GM19025 (cell line): ENCODE measurements around the gene PIK3R3.

Experiments
- ATAC-seq: cut with Tn5 transposase; IDR thresholded peaks from one replicate; pipeline ENCODE4 v1.9.1; 2021; ENCODE audit warnings: mild to moderate bottlenecking, low read depth, moderate library complexity; ENCODE audit not compliant: unreplicated experiment

PIK3R3 gene

DNA sequence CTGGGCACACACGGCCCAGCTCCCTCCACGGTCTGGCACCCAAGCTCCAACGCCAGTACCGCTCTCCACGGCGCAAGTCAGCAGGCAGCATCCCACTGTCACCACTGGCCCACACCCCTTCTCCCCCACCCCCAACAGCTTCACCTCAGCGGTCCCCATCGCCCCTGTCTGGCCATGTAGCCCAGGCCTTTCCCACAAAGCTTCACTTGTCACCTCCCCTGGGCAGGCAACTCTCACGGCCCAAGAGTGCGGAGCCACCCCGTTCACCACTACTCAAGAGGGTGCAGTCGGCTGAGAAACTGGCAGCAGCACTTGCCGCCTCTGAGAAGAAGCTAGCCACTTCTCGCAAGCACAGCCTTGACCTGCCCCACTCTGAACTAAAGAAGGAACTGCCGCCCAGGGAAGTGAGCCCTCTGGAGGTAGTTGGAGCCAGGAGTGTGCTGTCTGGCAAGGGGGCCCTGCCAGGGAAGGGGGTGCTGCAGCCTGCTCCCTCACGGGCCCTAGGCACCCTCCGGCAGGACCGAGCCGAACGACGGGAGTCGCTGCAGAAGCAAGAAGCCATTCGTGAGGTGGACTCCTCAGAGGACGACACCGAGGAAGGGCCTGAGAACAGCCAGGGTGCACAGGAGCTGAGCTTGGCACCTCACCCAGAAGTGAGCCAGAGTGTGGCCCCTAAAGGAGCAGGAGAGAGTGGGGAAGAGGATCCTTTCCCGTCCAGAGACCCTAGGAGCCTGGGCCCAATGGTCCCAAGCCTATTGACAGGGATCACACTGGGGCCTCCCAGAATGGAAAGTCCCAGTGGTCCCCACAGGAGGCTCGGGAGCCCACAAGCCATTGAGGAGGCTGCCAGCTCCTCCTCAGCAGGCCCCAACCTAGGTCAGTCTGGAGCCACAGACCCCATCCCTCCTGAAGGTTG, 97.6 kb downstream of the PIK3R3 start:
- ATAC-seq: no peak

DNA sequence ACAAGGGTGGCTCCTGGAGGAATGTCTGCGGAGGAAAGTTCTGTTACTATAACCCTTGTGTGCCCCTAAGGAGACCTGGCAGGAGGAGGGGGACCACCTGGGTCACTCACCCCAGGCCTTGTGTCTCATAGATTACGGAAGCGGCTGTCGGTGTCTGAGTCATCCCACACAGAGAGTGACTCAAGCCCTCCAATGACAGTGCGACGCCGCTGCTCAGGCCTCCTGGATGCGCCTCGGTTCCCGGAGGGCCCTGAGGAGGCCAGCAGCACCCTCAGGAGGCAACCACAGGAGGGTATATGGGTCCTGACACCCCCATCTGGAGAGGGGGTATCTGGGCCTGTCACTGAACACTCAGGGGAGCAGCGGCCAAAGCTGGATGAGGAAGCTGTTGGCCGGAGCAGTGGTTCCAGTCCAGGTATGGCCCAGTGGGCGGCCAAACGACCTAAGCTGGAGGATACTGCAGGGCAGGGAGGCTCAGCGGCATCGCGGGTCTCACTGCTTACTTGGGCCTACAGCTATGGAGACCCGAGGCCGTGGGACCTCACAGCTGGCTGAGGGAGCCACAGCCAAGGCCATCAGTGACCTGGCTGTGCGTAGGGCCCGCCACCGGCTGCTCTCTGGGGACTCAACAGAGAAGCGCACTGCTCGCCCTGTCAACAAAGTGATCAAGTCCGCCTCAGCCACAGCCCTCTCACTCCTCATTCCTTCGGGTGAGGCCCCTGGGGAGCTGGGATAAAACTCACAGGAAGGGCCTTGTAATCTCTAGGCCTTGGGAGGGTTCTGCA, 101.4 kb downstream of the PIK3R3 start:
- ATAC-seq: no peak

DNA sequence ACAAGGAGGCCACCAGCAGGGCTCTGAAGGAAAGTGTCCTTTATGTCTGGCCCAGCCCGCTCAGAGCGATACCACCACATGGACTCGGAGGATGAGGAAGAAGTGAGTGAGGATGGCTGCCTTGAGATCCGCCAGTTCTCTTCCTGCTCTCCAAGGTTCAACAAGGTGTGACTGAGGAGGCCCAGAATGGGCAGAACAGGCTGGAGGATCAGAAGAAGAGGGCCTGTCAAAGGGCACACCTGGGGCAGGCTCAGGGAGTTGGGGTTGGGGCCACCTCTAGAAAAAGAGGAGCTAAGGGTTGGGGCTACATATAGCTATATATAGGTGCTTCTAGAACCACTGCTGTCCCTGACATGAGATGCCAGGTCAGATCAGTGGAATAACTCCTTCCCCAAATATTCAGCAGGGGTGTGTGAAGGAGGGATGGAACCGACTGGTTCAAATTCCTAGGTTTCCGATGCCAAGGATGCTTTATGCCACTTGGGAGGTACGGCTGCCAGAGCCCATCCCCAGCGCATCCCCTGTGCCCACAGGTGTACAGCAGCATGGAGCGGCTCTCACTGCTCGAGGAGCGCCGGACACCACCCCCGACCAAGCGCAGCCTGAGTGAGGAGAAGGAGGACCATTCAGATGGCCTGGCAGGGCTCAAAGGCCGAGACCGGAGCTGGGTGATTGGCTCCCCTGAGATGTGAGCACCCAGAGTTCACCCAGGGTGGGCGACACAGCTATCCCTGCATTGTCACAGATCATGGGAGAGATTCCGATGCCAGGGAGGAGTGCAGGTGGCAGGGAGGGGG, 102.2 kb downstream of the PIK3R3 start:
- ATAC-seq: no peak

DNA sequence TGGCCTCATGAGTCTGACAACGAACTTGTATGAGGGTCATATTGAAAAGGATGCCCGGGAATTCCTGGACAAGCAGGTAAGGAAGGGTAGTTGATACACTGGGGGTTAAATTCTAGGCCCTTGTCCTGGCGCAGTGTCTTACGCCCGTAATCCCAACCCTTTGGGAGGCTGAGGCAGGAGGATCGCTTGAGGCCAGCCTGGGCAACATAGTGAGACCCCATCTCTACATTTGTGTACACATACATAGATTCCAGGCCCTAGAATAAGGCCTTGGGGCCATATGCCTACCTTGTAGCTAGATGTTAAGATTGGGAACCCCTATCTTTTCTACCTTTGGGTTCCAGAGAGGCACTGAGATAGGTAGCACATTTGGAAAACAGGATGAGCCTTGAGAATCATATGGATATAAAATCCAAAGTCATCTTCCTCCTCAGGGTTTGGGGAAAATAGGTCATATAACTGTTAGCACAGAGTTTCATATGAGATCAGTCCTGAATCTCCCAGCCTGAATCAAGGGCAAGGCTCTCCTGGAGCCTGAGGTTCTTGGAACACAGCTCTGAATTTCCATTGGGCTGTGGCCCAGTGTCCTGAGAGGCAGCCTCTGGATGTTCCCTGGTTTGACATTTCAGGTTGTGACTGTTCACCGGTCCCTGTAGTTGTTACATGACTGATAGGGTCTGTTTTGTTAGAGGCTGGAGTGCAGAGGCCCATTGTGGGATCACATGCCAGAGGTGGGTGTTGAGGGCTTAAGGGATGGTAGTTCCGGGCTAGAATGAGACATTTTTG, 104.4 kb downstream of the PIK3R3 start:
- ATAC-seq: no peak

DNA sequence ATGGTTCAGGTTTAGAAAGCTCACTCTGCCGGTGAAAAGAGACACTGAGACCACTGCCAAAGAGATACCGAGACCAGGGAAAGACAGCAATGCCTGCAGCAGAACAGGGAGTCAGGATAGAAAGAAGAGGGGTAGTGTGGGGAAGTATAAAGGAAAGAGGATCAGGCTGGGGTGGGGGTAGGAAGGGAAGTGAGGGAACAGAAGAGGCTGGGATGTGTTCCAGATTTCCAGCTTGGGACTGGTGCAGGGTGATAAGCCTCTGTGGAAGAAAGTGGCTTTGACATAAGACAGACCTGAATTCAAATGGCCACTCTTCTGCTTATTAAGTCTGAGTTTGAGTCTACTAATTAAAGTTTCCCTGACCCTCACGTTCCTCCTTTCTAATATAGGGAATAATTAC, 105.9 kb downstream of the PIK3R3 start:
- no peak for ATAC-seq

DNA sequence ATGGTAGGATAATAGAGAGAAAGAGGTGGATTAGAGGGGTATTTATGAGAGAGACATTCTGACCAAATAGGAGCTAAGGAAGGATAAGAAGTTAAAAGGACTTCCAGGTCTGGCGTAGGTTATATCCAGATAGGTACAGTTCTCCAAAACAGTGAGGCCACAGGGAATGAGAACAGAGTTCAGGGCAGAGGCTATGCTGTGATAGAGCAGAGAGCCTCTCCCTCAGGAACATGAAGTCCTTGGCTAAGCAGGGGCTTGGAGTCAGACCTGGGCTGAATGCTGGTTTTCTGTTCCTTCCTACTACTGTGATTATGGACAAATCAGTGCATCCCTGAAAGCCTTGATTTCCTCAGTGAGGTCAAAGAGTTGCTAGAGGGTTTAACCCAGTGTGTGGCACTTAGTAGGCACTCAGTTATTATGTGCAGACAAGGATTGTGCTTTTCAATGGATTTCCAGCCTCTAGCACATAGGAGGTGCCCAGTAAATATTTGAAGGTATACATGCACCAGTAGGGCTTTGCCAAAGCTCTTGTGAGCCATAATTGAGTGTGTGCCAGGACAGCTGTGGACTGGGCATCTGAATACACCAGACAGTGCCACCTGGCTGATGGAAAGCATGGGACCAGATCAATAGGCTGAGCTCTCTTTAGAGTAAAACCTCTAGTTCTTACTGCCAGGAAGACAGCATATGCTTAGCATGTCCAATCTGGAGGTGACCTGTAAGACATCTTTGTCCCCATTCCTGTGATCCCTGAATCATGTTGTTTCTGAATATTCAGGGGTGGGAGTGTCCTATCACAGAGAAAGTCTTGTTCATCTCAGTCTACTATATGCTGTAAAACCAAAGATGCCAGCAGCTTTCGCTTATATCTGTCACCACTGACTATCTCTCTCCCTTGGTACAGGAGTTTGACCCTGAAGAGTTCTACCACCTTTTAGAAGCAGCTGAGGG, 111.1 kb downstream of the PIK3R3 start:
- ATAC-seq: no peak

DNA sequence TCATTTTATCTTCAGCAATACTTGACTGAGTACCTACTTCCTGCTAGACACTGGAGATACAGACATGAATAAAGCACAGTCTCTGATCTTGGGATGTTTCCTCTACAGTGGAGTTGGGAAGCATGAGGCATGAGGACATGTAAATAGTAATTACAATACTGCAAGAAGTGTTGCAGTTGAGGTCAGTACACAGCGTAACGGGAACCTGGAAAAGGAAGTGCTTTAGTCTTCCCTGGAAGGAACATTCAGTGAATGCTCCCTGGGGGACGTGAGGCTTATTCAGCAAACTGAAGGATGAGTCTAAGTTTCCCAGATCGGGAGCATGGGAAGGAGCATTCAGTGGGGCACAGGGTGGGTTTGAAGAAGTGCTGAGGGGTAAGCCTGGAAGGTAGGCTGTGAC, 112.4 kb downstream of the PIK3R3 start:
- ATAC-seq: no peak

DNA sequence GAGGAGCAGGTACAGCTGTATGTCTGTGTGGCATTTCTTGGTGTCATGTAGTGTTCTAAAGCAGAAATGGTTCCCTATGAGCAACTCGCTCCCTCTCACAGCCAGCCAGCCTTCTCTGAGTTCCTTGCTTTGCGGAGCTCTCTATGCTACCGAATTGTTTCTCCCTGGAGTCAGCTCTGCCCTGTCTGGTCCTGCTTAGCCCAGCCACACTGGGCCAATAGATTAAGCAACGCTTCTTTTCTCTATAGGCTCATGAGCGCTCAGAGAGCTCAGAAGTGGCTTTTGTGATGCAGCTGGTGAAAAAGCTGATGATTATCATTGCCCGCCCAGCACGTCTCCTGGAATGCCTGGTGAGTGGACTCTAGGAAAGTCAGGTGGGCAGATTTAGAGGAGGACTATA, 113.1 kb downstream of the PIK3R3 start:
- ATAC-seq: no peak

DNA sequence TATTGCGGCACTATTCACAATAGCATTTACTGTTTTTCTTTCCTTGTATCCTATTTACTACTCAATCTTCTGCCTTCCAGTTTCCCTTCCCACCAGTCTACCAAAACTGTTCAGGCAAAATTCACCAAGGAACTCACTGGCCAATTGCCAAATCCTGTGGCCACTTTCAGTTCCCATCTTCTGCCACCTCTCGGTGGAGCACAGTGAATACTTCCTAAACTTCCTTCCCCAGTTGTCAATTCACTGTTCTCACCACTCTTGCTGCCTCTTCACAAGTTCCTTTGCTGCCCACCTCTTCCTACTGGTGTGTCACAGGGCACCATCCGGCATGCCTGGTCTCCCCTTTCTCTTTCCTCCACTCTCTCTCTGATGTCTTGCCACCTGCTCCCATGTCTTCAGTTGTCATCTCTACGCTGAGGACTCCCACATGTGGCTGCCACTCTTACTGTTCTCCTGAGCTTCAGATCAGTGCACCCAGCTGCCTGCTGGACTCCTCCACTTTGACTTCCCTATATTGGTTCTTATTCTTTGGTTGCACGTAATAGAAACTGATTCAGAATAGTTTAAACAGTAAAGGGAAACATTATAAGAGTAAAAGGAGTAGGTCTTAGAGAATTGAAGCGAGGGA, 114.4 kb downstream of the PIK3R3 start:
- no peak for ATAC-seq

DNA sequence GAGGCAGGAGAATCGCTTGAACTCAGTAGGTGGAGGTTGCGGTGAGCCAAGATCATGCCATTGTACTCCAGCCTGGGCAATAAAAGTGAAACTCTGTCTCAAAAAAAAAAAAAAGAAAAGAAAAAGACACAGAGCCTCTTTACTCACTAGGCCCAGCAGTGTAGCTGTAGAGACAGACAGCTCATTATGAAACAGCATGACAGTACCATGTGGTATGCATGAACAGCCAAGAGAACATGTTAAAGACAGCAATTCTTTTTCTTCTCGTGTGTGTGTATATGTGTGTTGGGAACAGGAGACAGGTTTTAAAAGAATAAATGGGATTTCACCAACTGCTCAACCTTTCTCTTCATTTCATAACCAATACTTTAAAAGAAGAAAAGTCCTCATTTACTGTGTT, 118.8 kb downstream of the PIK3R3 start:
- ATAC-seq: no peak

DNA sequence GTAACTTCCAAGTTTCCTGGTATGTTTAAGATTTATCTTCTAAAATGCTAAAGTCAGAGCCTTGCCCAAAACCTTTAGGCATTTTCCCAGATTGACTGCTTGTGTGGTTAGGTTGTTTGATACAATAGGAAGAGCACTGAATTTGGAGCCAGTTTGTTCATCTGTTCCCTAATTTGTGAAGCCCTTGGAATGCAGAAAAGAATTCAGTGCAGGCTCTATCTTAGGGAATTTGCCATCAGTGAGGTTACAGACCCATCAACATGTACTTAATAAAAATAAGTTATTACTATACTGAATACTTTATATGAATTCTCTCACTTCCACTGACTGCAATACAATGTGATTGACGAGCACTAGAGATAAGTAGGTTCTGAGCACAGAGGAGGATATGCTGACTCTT, 120.2 kb downstream of the PIK3R3 start:
- no peak for ATAC-seq

DNA sequence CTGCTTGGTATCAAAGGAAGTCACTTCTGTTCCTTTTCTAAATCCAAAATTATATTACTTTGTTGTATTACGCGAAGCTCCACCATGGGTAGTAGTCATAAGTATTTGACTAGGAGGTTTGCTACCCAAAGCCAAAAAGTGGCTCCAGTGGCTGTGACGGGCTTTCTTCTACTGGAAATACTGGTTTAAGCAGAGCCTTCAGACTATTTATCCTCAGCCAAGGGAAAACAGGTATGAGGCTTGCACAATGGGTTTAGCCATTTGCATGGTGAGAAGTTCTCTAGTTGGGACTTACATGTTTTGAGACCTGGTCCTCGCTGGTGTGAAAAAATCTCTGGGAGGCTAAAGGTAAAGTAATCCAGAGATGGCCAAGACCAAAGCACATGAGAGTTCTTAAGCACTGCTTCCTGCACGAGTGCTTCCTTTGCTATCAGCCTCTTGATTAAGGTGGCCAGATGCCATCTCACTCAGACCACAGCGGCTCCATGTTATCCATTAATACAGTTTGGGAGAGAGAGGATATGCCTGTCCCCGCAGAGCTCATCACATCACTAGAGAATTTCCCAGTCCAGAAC, 121.2 kb downstream of the PIK3R3 start:
- no peak for ATAC-seq

DNA sequence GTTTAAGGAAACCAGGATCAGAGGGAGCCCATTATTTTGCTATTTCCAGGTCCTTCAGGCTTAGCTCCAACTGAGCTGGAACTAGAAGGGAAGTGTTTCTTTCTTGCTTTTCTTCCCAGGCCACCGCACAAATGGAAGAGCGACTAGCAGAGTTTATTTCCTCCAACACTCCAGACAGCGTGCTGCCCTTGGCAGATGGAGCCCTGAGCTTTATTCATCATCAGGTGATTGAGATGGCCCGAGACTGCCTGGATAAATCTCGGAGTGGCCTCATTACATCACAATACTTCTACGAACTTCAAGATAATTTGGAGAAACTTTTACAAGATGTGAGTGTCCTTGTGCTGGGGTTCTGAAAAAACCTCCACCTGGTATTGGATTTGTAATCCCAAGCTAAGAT, 121.8 kb downstream of the PIK3R3 start:
- ATAC-seq: no peak

DNA sequence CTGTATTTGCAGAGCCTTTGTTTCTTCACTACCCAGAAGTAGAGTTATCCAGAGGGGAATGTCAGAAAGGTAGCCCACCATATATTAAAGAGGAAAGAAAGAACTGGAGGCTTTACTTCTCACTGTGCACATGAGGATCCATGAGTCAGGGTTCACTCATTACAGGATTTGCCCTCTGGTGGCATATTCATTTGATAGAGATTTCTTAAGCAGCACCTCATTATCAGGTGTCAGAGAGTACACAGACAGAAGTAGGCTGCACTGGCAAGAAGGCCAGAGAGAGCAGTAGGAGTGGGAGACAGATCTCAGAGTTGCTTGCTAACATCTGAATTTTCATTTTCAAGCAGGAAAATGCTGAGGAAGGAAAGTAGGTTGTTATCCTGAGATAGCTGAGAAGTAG, 123.8 kb downstream of the PIK3R3 start:
- no peak for ATAC-seq

DNA sequence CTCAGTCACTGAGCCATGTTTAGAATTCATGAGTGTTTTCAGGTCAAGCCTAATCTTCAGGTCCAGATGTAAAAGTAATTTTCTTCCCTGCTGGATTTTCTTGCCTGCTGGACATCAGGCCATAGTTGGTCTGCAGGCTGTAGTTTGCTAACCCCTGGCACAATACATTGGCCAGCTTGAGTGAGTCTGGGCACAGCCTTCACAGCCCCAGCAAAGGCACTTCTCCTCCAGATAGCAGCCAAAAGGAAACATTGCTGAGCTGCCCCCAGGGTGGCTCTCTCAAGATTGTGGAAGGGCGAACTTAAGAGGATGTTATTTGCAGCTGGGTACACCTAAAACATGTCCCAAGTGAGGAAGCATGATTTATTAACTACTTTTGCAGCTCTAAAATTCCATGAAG, 126.8 kb downstream of the PIK3R3 start:
- no peak for ATAC-seq

DNA sequence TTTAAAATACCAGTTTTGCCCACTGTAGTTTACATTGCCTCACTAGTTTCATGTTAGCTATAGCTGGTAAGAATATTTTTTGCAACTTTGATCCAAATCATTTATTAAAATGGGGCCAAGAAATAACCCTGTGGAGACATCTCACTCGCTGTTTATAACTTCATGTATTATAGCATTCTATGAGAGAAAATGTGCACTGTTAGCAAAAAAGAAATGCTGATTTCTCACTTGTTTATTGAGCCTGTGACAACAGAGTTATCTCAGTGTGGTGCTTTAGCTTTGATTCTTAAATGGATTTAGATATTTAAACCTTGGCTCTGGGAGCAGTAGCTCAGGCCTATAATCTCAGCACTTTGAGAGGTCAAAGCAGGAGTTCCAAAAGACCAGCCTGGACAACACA, 127.9 kb downstream of the PIK3R3 start:
- no peak for ATAC-seq

DNA sequence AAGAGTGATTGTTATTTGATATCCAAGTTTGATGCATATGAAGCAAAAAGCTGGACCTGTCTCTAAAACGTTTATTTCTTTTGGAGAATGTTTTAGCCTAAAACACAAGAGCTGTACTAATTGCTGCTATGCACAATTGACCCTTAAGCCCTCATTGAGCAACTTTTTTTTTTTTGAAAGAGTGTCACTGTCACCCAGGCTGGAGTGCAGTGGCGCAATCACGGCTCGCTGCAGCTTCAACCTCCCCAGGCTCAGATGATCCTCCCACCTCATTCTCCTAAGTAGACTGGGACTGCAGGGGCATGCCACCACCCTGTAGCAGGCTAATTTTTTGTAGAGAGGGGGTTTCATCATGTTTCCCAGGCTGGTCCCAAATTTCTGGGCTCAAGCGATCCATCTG, 129.1 kb downstream of the PIK3R3 start:
- ATAC-seq: no peak

DNA sequence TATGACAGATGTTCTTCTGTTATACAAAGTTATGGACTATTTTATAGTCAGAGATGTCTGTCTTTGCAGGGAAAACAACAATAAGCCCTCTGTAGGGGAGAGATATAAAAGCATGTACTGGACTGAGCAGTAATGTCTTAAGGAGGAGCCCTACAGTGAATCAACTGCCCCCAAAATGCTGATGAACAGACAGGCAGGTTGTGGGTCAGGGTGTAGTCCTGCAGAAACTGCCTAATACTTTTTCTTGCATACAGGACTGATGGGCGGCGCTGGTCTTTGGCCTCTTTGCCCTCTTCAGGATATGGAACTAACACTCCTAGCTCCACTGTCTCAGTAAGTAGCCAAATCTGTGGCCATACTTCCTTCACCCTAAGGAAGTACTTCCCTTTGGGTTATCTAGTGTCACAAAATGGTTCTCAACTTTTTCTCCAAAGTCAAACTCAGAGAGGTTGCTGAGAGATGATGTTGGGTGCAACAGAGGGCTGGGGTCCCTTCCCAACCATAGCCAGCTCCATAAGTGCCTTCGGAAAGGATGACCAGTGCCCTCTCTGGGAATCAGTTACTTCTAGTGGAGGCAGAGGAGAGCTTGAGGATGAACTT, 129.8 kb downstream of the PIK3R3 start:
- ATAC-seq: no peak
